ENCODE results near the gene DNAJC27. TPM values are rescaled to one million over a fixed set of nuclear protein-coding genes. Genes with fewer than 3 reads are reported as not detected.

The DNAJC27 gene
- total and polyA plus RNA-seq, 9 of the 15 experiments (the other 6 are each of a cell fraction or from before 2014, with no cell fraction given), result 0.53 to 5.9 (median 3.0) TPM

GRCh38 chr2:24973812-24974211 is 2.1 kb upstream of the DNAJC27 start (continued):
- TF ChIP-seq DPF2 (IDR thresholded peaks at IDR 0.05), result peak; percentile 76; the same call in 1 of the 2 replicates
- TF ChIP-seq ZNF133 (CRISPR knock-in tag; IDR thresholded peaks at IDR 0.05), result no peak
- peak; percentile 56; the same call in 1 of the 2 replicates for TF ChIP-seq ZNF395 (CRISPR knock-in tag; IDR thresholded peaks at IDR 0.05)
- TF ChIP-seq FUS (optimal IDR thresholded peaks at IDR 0.05; ENCODE audit: low read depth, low read length), result no peak
- TF ChIP-seq ZNF3 (CRISPR knock-in tag; IDR thresholded peaks at IDR 0.05), result no peak
- peak; percentile 44; the same call in 1 of the 2 replicates for TF ChIP-seq CBFA2T2 (conservative IDR thresholded peaks at IDR 0.05)
- TF ChIP-seq PHF8 (IDR thresholded peaks at IDR 0.05; ENCODE audit: borderline replicate concordance, low read length), result no peak

GRCh38 chr2:24972315-24972961 is 683 bp upstream of the DNAJC27 start:
- H3K9ac ChIP-seq (ENCODE audit: insufficient read depth in 1 of 2, low read depth in 2 of 2, low read length in 2 of 2), result peak overlapping the region; percentile 94 to 96
- in situ Hi-C loops (cut with MboI) (no loop called here), intact Hi-C loops (cut with micrococcal nuclease) (loop anchor here (5.0 to 10.0 kb wide), 3 partner anchors 50 to 558 kb away; partner anchors contain the start of gene ADCY3)
- peaks cover 6 to 25% of the 10 kb centered on the region in 2 experiments for H3K4me1 ChIP-seq (replicated peaks in 1 of 2; ENCODE audit: control insufficient read depth in 2 of 2, insufficient read depth in 2 of 2, low read length in 2 of 2)
- H3K9me1 ChIP-seq (ENCODE audit: control insufficient read depth, insufficient read depth, low read length), result no peaks in the 10 kb centered on the region
- H3K4me2 ChIP-seq (ENCODE audit: insufficient read depth, low read length), result peak overlapping the region; percentile 82
- DNase-seq (ENCODE audit: extremely low read depth in 1 of 4, low spot score in 3 of 4) (peak in 2 of 4 experiments; percentile 46 to 68), ATAC-seq (peak; percentile 16; the same call in 2 of the 3 replicates), FAIRE-seq (peak; percentile 65)
- no peaks in the 10 kb centered on the region for H3K27me3 ChIP-seq (ENCODE audit: control insufficient read depth in 2 of 2, insufficient read depth in 2 of 2, low read length in 2 of 2)
- ChIA-PET POLR2A (interaction anchor here (0.8 to 1.7 kb wide), 4 partner anchors 11 to 62 kb away, joined by 3 to 5 read pairs (median 4); no protein-coding TSS in a partner anchor), CTCF (ENCODE audit: low intra/inter-chr PET ratio) (no interaction called here)
- TSS peak; percentile 88 for BruUV-seq (replicated peaks)
- WGBS (ENCODE audit: insufficient coverage, low coverage, missing lambda C conversion rate), result under 1% methylated on average over 18 of the region's 19 CpGs
- H3K4me3 ChIP-seq, result peak overlapping the region; percentile 81
- peaks cover 35% of the 10 kb centered on the region for H3K79me2 ChIP-seq (ENCODE audit: control insufficient read depth, insufficient read depth, low read length)
- peak overlapping the region; percentile 94 for H3K27ac ChIP-seq (ENCODE audit: extremely low read depth, low read depth, low read length)
- peak overlapping the region; percentile 100 for H2AFZ ChIP-seq (ENCODE audit: low read depth, low read length)
- H4K20me1 ChIP-seq (replicated peaks; ENCODE audit: control insufficient read depth, insufficient read depth, low read length), result no peaks in the 10 kb centered on the region
- H3K9me3 ChIP-seq (replicated peaks; ENCODE audit: control insufficient read depth, insufficient read depth, low read depth, low read length), result no peaks in the 10 kb centered on the region
- no peaks in the 10 kb centered on the region for H3K36me3 ChIP-seq (ENCODE audit: control insufficient read depth, insufficient read depth, low read length)
- TF ChIP-seq CHD2 (IDR thresholded peaks at IDR 0.05; ENCODE audit: low read depth, low read length) (no peak), FOXK2 (conservative IDR thresholded peaks at IDR 0.05 in 1 of 2, IDR thresholded peaks at IDR 0.05 in 1 of 2; ENCODE audit: low read depth in 2 of 2) (0 out of 4 replicates have a peak, but pooled peaks of 1 of the 2 experiments have one; percentile 1), SIX5 (IDR thresholded peaks at IDR 0.05; ENCODE audit: borderline replicate concordance in 1 of 2, insufficient read depth in 1 of 2, low read depth in 1 of 2, low read length in 2 of 2) (no peak), E2F6 (IDR thresholded peaks at IDR 0.05; ENCODE audit: borderline replicate concordance in 1 of 2, extremely low read depth in 1 of 2, insufficient read depth in 1 of 2, insufficient read length in 1 of 2, low read depth in 1 of 2, low read length in 1 of 2, poor library complexity in 1 of 2, severe bottlenecking in 1 of 2) (peak in 1 of 2 experiments; percentile 41), POLR2A (conservative IDR thresholded peaks at IDR 0.05) (0 out of 2 replicates have a peak, but pooled peaks have one; percentile 9), TRIM25 (IDR thresholded peaks at IDR 0.05; ENCODE audit: borderline replicate concordance) (0 out of 2 replicates have a peak, but pooled peaks have one; percentile 60)

Data from K562 (cell line).